Neural progenitor cell (in vitro differentiated cells): ENCODE data around the gene SBNO1.

Experiments used
- EZH2 ChIP-seq: fragments of 200-600 bp; sonication (generic); IDR thresholded peaks from 2 replicates; pipeline ENCODE4 v1.6.1; 2017; ENCODE audit warnings: antibody characterized with exemption, mild to moderate bottlenecking, moderate library complexity
- TF ChIP-seq, protein P1 (sequence below): fragments of 200-600 bp; sonication (generic); IDR thresholded peaks from 2 replicates; pipeline ENCODE4 v1.5.1; 2017; ENCODE audit warnings: antibody characterized with exemption, mild to moderate bottlenecking

DNA sequence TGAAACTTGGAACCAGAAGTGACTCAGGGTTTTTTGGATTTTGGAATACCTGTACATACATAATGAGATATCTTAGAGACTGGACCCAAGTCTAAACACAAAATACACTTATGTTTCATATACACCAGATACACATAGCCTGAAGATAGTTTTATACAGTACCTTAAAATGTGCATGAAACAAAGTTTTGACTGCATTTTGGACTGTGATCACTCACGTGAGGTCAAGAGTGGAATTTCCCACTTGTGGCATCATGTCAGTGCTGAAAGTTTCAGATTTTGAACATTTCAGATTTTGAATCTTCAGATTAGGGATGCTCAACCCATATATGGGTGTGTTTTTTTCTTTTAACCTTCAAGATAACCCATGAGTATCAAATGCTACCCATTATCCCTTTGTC lies 6.6 kb downstream of the SBNO1 start:
- TF ChIP-seq, protein P1, sequence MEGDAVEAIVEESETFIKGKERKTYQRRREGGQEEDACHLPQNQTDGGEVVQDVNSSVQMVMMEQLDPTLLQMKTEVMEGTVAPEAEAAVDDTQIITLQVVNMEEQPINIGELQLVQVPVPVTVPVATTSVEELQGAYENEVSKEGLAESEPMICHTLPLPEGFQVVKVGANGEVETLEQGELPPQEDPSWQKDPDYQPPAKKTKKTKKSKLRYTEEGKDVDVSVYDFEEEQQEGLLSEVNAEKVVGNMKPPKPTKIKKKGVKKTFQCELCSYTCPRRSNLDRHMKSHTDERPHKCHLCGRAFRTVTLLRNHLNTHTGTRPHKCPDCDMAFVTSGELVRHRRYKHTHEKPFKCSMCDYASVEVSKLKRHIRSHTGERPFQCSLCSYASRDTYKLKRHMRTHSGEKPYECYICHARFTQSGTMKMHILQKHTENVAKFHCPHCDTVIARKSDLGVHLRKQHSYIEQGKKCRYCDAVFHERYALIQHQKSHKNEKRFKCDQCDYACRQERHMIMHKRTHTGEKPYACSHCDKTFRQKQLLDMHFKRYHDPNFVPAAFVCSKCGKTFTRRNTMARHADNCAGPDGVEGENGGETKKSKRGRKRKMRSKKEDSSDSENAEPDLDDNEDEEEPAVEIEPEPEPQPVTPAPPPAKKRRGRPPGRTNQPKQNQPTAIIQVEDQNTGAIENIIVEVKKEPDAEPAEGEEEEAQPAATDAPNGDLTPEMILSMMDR, result no peak
- no peak for TF ChIP-seq EZH2
